Measurements from ENCODE around the gene WDR38.

WDR38 gene

DNA sequence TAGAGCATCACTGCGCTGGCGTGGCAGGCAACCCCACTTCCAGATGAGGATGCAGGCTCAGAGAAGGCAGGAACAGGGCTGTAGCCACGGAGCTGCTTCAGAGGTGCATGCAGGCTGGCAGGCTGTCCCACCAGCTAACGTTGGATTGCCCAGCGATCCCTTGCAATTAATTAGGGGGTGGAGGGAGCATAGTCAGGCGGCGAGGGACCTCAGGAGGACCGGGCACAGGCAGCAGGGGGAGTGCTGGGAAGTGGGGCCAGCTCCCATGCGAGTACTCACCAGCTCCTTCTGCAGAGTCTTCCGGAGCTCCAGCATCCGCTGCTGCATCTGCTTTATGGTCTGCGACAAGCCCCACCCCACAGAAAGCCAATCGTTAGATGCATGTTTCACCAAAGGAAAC lies 29.0 kb downstream of the WDR38 start:
- DNase-seq (ENCODE audit: low read depth), result no peak

DNA sequence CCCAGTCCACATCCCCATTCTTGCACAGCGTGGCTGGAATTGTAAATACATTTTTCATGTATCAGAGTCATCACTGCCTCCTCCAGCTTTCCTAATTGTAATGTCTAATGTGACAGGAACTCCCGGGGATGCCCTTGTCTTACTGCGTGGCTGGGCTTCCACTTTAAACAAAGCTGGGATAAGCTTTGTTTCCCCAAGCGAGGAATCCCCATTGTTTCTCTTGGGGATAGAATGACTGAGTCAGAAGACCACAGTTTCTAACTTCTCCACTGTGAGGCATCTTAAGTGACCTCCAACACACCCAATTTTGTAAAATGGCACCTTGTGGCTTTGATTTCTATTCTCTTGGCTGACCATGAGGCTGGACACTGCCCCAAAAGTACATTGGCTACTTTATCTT lies 31.1 kb downstream of the WDR38 start:
- DNase-seq (ENCODE audit: low read depth), result no peak

DNA sequence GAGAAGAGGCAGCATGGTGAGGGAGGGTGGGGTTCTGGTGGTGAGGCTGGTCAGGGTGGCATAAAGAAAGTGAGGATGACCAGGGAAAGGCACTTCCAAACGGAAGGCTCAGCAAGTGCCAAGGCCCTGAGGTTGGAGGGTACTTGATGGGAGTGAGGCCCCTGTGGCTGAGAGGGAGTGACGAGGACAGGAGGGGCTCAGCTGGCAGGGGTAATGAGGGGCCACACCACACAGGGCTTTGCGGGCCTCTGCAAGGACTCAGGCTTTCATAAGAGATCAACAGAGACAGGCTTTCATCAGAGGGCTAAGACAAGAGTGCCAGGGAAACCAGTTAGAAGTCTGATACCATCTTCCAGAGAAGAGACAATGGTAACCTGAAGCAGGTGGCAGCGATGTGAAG lies 32.3 kb downstream of the WDR38 start:
- DNase-seq (ENCODE audit: low read depth), result no peak

DNA sequence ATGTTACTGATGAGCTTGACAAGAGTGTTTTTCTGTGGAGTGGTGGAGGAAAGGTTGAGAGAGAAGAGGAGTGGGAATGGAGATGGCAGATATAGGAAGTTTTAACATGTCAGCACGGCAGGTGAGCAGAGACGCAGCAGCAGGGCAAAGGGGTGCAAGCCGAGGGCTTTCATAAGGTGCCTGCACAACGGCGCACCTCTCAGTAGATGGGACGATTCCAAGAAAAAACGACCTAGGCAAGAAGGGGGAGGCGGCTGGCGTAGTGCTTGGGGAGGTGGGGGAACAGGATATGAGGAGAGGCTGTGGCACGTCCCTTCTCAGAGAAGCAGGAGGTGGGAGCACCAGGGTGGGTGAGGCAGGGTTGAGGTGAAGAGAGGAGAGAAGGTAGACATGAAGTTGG lies 33.2 kb downstream of the WDR38 start:
- DNase-seq (ENCODE audit: low read depth), result no peak

DNA sequence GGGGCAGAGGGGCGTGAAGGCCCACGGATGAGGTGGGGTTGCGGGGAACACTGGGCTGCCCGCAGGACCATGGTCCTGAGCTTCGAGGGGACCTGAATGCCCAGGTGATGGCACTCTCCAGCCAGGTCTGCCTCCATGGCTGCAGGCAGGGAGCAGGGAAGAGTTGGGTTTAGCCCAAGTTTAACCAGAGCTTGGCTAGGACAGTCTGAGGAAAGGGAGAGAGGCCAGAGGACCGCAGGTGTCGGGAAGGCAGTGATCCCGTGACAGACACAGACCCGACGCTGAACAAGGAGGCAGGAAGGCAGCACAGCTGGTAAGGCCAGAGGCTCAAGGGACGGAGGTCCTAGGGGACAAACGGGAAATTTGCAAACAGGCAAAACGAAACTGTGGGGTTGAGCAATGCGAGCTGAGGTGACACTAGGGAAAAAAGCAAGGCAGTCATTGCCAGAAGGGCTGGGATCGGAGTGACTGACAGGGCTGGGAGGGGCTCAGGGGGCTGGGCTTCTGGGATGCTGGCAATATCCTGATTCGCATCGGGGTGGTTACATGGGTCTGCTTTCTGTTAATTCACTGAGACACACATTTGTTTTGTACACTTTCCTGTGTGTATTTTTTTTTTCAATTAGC lies 33.7 kb downstream of the WDR38 start:
- DNase-seq (ENCODE audit: low read depth), result no peak

GRCh38 chr9:124887832-124888231 lies 34.6 kb downstream of the WDR38 start:
- no peak for DNase-seq (ENCODE audit: low read depth)

- DNase-seq (ENCODE audit: low read depth), result no peak
These were observed 35.7 kb downstream of the WDR38 start for GRCh38 chr9:124889006-124889405.

DNA sequence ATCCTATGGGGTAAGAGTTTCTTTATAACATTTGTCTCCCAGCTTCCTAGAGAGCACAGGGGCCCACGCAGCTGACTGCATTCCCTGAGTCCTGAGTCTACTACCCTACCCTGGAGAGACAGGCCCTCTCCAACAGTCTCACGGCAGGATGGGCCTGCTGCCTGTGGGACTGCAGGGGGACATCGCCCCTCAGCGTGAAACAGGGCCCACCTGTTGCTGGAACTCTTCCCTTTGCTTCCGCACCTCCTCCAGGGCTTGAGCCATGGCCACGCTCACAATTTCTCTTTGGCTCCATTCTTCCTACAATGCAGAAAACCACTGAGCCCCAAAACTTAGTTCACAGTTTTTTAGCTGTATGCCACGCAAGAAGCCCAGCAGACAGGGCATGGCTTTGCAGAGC lies 36.9 kb downstream of the WDR38 start:
- DNase-seq (ENCODE audit: low read depth), result no peak

DNA sequence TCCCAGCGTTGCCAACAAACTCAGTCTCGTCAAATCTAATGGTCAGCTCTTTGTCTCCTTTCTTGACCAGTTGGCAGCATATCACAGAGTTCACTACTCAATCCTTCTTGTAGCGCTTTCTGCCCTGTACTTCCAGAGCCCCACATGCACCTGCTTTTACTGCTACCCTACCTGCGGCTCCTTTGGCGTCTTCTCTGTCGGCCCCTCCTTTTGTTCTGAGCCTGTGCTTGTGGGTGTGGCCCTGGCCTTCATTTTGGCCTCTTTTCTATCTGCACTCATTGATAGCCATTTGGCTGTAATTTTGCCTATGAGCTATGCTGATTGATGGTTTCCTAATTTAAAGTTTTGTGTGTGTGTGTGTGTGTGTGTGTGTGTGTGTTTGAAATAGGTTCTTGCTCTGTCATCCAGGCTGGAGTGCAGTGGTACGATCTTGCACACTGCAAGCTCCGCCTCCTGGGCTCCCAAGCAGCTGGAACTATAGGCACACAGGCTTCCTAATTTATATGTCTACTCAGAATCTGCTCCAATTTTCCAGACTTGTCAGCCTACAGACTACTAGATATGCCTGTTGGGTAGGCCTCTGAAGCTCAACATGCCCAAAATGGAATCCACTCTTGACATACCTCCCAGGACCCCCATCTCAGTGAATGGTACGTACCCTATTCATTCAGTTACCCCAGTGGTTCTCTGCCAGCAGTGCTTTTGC lies 40.9 kb downstream of the WDR38 start:
- DNase-seq (ENCODE audit: low read depth), result no peak

DNA sequence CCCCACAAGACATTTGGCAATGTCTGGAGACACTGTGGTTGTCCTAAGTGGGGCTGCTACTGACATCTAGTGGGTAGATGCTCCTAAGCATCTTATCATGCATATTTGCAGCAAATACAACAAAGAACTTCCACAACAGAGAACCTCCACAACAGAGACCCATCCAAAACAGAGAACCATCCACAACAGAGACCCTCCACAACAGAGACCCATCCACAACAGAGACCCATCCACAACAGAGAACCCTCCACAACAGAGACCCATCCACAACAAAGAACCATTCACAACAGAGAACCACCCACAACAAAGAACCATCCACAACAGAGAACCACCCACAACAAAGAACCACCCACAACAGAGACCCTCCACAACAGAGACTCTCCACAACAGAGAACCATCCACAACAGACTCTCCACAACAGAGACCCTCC lies 41.5 kb downstream of the WDR38 start:
- DNase-seq (ENCODE audit: low read depth), result peak; percentile 42

GRCh38 chr9:124897570-124898460 lies 44.6 kb downstream of the WDR38 start:
- no peak for DNase-seq (ENCODE audit: low read depth)

DNA sequence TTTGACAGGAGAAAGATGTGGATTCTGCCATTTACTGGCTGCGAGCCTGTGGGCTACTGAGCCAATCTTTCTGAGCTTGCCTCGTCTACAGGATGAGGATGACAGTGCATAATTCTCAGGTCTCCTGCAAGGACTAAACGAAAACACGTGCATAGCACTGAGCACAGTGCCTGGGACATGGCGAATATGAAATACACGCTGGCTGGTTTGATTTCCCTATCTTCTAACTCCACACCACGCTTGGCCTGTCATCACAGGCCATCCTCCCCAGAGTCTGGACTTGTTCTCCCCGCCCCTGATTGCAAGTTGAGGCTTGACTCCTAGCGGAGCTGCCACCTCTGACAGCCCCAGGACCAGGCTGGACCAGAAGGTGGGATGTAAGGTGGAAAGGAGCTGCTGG lies 46.6 kb downstream of the WDR38 start:
- no peak for DNase-seq (ENCODE audit: low read depth)

DNA sequence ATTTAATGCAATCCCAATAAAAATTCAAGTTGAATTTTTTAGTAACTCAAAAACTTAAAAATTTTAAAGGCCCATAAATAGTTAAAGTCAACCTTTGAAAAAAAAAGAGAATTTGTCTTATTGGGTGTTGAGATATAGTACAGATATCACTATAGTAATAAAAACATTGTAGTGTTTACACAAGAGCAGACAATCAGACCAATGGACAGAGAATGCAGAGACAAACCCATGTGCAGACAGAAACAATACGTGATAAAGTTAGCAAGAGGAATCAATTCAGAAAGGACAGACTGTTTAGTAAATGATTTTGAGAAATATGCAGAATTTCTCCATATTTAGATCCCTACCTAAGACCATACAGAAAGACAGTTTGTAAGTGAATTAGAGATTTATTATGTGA lies 53.7 kb downstream of the WDR38 start:
- no peak for DNase-seq (ENCODE audit: low read depth)

Data from fibroblast of gingiva (primary cell).